T-helper 9 cell (primary cell): ENCODE measurements around the gene CHMP2A.
A peak's percentile ranks its signal among the peaks of the same experiment; 100 is the strongest.

Experiments
- DNase-seq: peaks from one replicate; pipeline ENCODE4 v3.0.0-alpha.2; 2020

CHMP2A gene

GRCh38 chr19:58569943-58570670 lies 15.2 kb upstream of the CHMP2A start:
- no peak for DNase-seq

GRCh38 chr19:58569191-58569942 lies 14.5 kb upstream of the CHMP2A start:
- DNase-seq, result no peak

- DNase-seq, result no peak
Observed at GRCh38 chr19:58568453-58569130, 13.7 kb upstream of the CHMP2A start.

GRCh38 chr19:58566989-58567388 lies 12.1 kb upstream of the CHMP2A start:
- no peak for DNase-seq

- no peak for DNase-seq
Observed at GRCh38 chr19:58563823-58564222, 8.9 kb upstream of the CHMP2A start.

- no peak for DNase-seq
Observed at GRCh38 chr19:58563034-58563573, 8.2 kb upstream of the CHMP2A start.

GRCh38 chr19:58562122-58563033 lies 7.5 kb upstream of the CHMP2A start:
- DNase-seq, result no peak

GRCh38 chr19:58561373-58562121 lies 6.6 kb upstream of the CHMP2A start:
- no peak for DNase-seq

- no peak for DNase-seq
Observed at GRCh38 chr19:58560921-58561320, 6.0 kb upstream of the CHMP2A start.

- no peak for DNase-seq
Observed at GRCh38 chr19:58560007-58560887, 5.3 kb upstream of the CHMP2A start.

- no peak for DNase-seq
Observed at GRCh38 chr19:58559275-58560006, 4.5 kb upstream of the CHMP2A start.

GRCh38 chr19:58558623-58559274 lies 3.8 kb upstream of the CHMP2A start:
- DNase-seq, result peak; percentile 99

- peak; percentile 51 for DNase-seq
Observed at GRCh38 chr19:58558066-58558622, 3.2 kb upstream of the CHMP2A start, which contains the start of gene UBE2M. Gene UBE2M (minus strand): TSS chr19:58558611. CDS start chr19:58558381, 230 bp downstream.

- DNase-seq, result no peak
Observed at GRCh38 chr19:58557221-58558065, 2.5 kb upstream of the CHMP2A start.

- no peak for DNase-seq
Observed at GRCh38 chr19:58556622-58557220, 1.8 kb upstream of the CHMP2A start.

GRCh38 chr19:58555920-58556621 lies 1.2 kb upstream of the CHMP2A start:
- no peak for DNase-seq
